Liver (tissue), 9 donors: ENCODE data around the gene ECI1. TPM values are rescaled to one million over a fixed set of nuclear protein-coding genes. Genes with fewer than 3 reads are reported as not detected.

ENCODE experiments used
- DNase-seq: peaks from one replicate; pipeline ENCODE4 v3.0.0-alpha.2; 2017; ENCODE audit warnings: low spot score
- H3K27ac ChIP-seq, 2 donors: one replicate each; pipeline ENCODE4 v1.7.0; 2013; ENCODE audit warnings: inconsistent platforms in 2 of 2, low read length in 2 of 2, control low read depth in 1 of 2, low read depth in 1 of 2, mild to moderate bottlenecking in 1 of 2
- H3K27me3 ChIP-seq, 4 donors: one replicate each; pipeline versions ENCODE4 v1.6.1 to v1.7.0; 2013; ENCODE audit warnings: low read length in 3 of 4, inconsistent platforms in 1 of 4, mild to moderate bottlenecking in 1 of 4, moderate library complexity in 1 of 4; ENCODE audit not compliant: control insufficient read depth in 4 of 4, insufficient read depth in 4 of 4
- H3K36me3 ChIP-seq, 4 donors: one replicate each; pipeline versions ENCODE4 v1.6.1 to v1.7.0; 2013; ENCODE audit warnings: low read length in 3 of 4, mild to moderate bottlenecking in 3 of 4, low read depth in 1 of 4, moderate library complexity in 1 of 4; ENCODE audit not compliant: control insufficient read depth in 4 of 4, insufficient read depth in 3 of 4
- H3K4me1 ChIP-seq, 4 donors: one replicate each; pipeline versions ENCODE4 v1.6.1 to v1.7.0; 2013; ENCODE audit warnings: low read length in 3 of 4, mild to moderate bottlenecking in 3 of 4, moderate library complexity in 1 of 4; ENCODE audit not compliant: control insufficient read depth in 4 of 4, insufficient read depth in 4 of 4
- H3K4me3 ChIP-seq, 3 donors: one replicate each; pipeline versions ENCODE4 v1.6.1 to v1.7.0; 2013; ENCODE audit warnings: low read length in 3 of 3, control low read depth in 1 of 3, low read depth in 1 of 3, mild to moderate bottlenecking in 1 of 3
- H3K9ac ChIP-seq, 2 donors: one replicate each; pipeline ENCODE4 v1.7.0; 2013; ENCODE audit warnings: low read length in 2 of 2, mild to moderate bottlenecking in 2 of 2, moderate library complexity in 2 of 2, control low read depth in 1 of 2, low read depth in 1 of 2
- H3K9me3 ChIP-seq, 4 donors: one replicate each; pipeline versions ENCODE4 v1.6.1 to v1.7.0; 2013; ENCODE audit warnings: low read length in 3 of 4; ENCODE audit not compliant: control insufficient read depth in 4 of 4
- ATF3 ChIP-seq: IDR thresholded peaks from 2 replicates; pipeline ENCODE4 v1.6.1; 2016; ENCODE audit warnings: antibody characterized with exemption
- CTCF ChIP-seq: fragments of 150-350 bp; IDR thresholded peaks from 2 replicates; pipeline ENCODE4 v1.5.1; 2017; ENCODE audit warnings: improper control_type of control experiment, low read depth, low read length; ENCODE audit not compliant: missing input control
- EGR1 ChIP-seq, 2 donors: IDR thresholded peaks; 2 replicates each; pipeline ENCODE4 v1.6.1; 2016 to 2018; ENCODE audit warnings: antibody characterized with exemption in 2 of 2, low read depth in 2 of 2
- FOXA1 ChIP-seq: IDR thresholded peaks from 2 replicates; pipeline ENCODE4 v1.6.1; 2016; ENCODE audit warnings: antibody characterized with exemption
- FOXA2 ChIP-seq: IDR thresholded peaks from 2 replicates; pipeline ENCODE4 v1.6.1; 2016; ENCODE audit warnings: antibody characterized with exemption
- GABPA ChIP-seq, 2 donors: IDR thresholded peaks in 1 of 2; conservative IDR thresholded peaks in 1 of 2; 2 replicates each; pipeline ENCODE4 v1.6.1; 2016; ENCODE audit warnings: antibody characterized with exemption in 2 of 2, mild to moderate bottlenecking in 1 of 2, moderate library complexity in 1 of 2
- HNF4A ChIP-seq, 2 donors: conservative IDR thresholded peaks; 2 replicates each; pipeline ENCODE4 v1.6.1; 2016; ENCODE audit warnings: antibody characterized with exemption in 2 of 2, mild to moderate bottlenecking in 2 of 2
- HNF4G ChIP-seq: IDR thresholded peaks from 2 replicates; pipeline ENCODE4 v1.6.1; 2016; ENCODE audit warnings: antibody characterized with exemption
- JUND ChIP-seq, 2 donors: IDR thresholded peaks; 2 replicates each; pipeline ENCODE4 v1.6.1; 2016; ENCODE audit warnings: antibody characterized with exemption in 2 of 2
- MAX ChIP-seq: IDR thresholded peaks from 2 replicates; pipeline ENCODE4 v1.6.1; 2016; ENCODE audit warnings: antibody characterized with exemption
- NR2F2 ChIP-seq: IDR thresholded peaks from 2 replicates; pipeline ENCODE4 v1.6.1; 2016; ENCODE audit warnings: antibody characterized with exemption
- RAD21 ChIP-seq, 2 donors: IDR thresholded peaks; 2 replicates each; pipeline ENCODE4 v1.6.1; 2016; ENCODE audit warnings: antibody characterized with exemption in 2 of 2, mild to moderate bottlenecking in 2 of 2
- REST ChIP-seq: IDR thresholded peaks from 2 replicates; pipeline ENCODE4 v1.6.1; 2016; ENCODE audit warnings: antibody characterized with exemption, mild to moderate bottlenecking
- RXRA ChIP-seq, 2 donors: IDR thresholded peaks; 2 replicates each; pipeline ENCODE4 v1.6.1; 2017 to 2018; ENCODE audit warnings: antibody characterized with exemption in 2 of 2, mild to moderate bottlenecking in 1 of 2
- SP1 ChIP-seq: IDR thresholded peaks from 2 replicates; pipeline ENCODE4 v1.6.1; 2018; ENCODE audit warnings: antibody characterized with exemption, mild to moderate bottlenecking
- TAF1 ChIP-seq: conservative IDR thresholded peaks from 2 replicates; pipeline ENCODE4 v1.6.1; 2016; ENCODE audit warnings: antibody characterized with exemption, mild to moderate bottlenecking
- YY1 ChIP-seq: IDR thresholded peaks from 2 replicates; pipeline ENCODE4 v1.6.1; 2016; ENCODE audit warnings: antibody characterized with exemption, mild to moderate bottlenecking
- ZBTB33 ChIP-seq: IDR thresholded peaks from 2 replicates; pipeline ENCODE4 v1.6.1; 2016; ENCODE audit warnings: antibody characterized with exemption
- WGBS: extraction: QIAGEN DNeasy Blood & Tissue Kit; methylation state at CpG from one replicate; pipeline ENCODE4 v1.1.7; 2013; 5-methylcytosine and 5-hydroxymethylcytosine counted together
- polyA plus RNA-seq, 2 donors: library from polyadenylated mRNA; stranded (reverse) in 1 of 2; unstranded in 1 of 2; fragments of 200-250 nt in 1 of 2; fragments of >200 nt in 1 of 2; fragmentation: Nextera tagmentation in 1 of 2; extraction: Ambion mirVana in 1 of 2; gene quantifications; one replicate each; pipeline versions ENCODE4 v1.2.1 to v1.2.3, GENCODE V29; 2013 to 2015
- total RNA-seq, 2 donors: library from RNA; depleted of rRNA; stranded (reverse); fragments of >200 nt; gene quantifications; one replicate each; pipeline ENCODE4 v1.2.3, GENCODE V29; 2014
- donor health status: healthy.
- donor health status: healthy.
- donor health status: healthy.
- donor health status: healthy.
- donor health status: healthy.

Gene ECI1
- total and polyA plus RNA-seq, 4 donors: 36.8 to 107 (median 79.5) TPM

GRCh38 chr16:2243781-2244180, 7.6 kb downstream of the ECI1 start (continued):
- no peak for TF ChIP-seq ZBTB33
- TF ChIP-seq TAF1: no peak

GRCh38 chr16:2243031-2243528, 8.3 kb downstream of the ECI1 start:
- Histone ChIP-seq H3K9ac (no peak overlapping the region), H3K36me3 (peaks cover 13 to 52% (median 32%) of the 10 kb centered on the region in 4 donors), H3K4me1 (no peaks in the 10 kb centered on the region), H3K4me3 (no peak overlapping the region), H3K27me3 (no peaks in the 10 kb centered on the region), H3K9me3 (no peaks in the 10 kb centered on the region), H3K27ac (no peak overlapping the region)
- WGBS: 99% methylated on average over 19 of the region's 19 CpGs
- TF ChIP-seq JUND (IDR thresholded peaks at IDR 0.05) (no peak), RXRA (IDR thresholded peaks at IDR 0.05) (no peak), FOXA1 (no peak), RAD21 (IDR thresholded peaks at IDR 0.05) (no peak), FOXA2 (no peak), SP1 (no peak), EGR1 (IDR thresholded peaks at IDR 0.05; ENCODE audit: low read depth in 2 of 2) (no peak), HNF4G (no peak), MAX (no peak), GABPA (IDR thresholded peaks at IDR 0.05 in 1 of 2, conservative IDR thresholded peaks at IDR 0.05 in 1 of 2) (no peak), ATF3 (no peak), TAF1 (no peak), YY1 (no peak)
- no peak for DNase-seq

GRCh38 chr16:2242598-2242997, 8.8 kb downstream of the ECI1 start:
- Histone ChIP-seq H3K27ac (no peak overlapping the region), H3K4me1 (peaks cover 0 to 3% (median 0%) of the 10 kb centered on the region in 4 donors), H3K4me3 (no peak overlapping the region), H3K9ac (no peak overlapping the region), H3K9me3 (no peaks in the 10 kb centered on the region), H3K27me3 (no peaks in the 10 kb centered on the region), H3K36me3 (peaks cover 13 to 52% (median 32%) of the 10 kb centered on the region in 4 donors)
- no peak for TF ChIP-seq YY1
- no peak for TF ChIP-seq FOXA1
- no peak for TF ChIP-seq TAF1
- no peak for TF ChIP-seq JUND (IDR thresholded peaks at IDR 0.05)
- TF ChIP-seq ZBTB33: no peak
- TF ChIP-seq SP1: no peak
- no peak for TF ChIP-seq MAX
- no peak for TF ChIP-seq REST
- no peak for TF ChIP-seq NR2F2
- no peak for TF ChIP-seq CTCF
- TF ChIP-seq HNF4A (conservative IDR thresholded peaks at IDR 0.05): no peak
- TF ChIP-seq FOXA2: no peak
- no peak for TF ChIP-seq GABPA (IDR thresholded peaks at IDR 0.05 in 1 of 2, conservative IDR thresholded peaks at IDR 0.05 in 1 of 2)
- no peak for TF ChIP-seq ATF3
- no peak for TF ChIP-seq HNF4G
- TF ChIP-seq EGR1 (IDR thresholded peaks at IDR 0.05; ENCODE audit: low read depth in 2 of 2): no peak
- WGBS: 87% methylated on average over 11 of the region's 11 CpGs
- DNase-seq: no peak
